Activated T-cell treated with anti-CD3 and anti-CD28 coated beads for 1 hour (primary cell): ENCODE results near the gene PRUNE1.

Source experiments
- DNase-seq: peaks from one replicate; pipeline ENCODE4 v3.0.0-alpha.2; 2020; ENCODE audit warnings: low read depth

The PRUNE1 gene

GRCh38 chr1:151008244-151009205, at the start of gene PRUNE1:
Gene PRUNE1, plus strand, starts transcription at chr1:151008449. Its CDS starts 184 bp downstream, at chr1:151008633.
- peak; percentile 94 for DNase-seq

- no peak for DNase-seq
Observed at GRCh38 chr1:150960646-150961045, 47.6 kb upstream of the PRUNE1 start.

GRCh38 chr1:150961756-150962155, 46.5 kb upstream of the PRUNE1 start:
- no peak for DNase-seq

GRCh38 chr1:150963321-150964163, 44.7 kb upstream of the PRUNE1 start:
- no peak for DNase-seq

- DNase-seq: no peak
Observed at GRCh38 chr1:150964164-150964489, 44.1 kb upstream of the PRUNE1 start.

GRCh38 chr1:150965605-150966004, 42.6 kb upstream of the PRUNE1 start:
- DNase-seq: no peak

GRCh38 chr1:150966011-150966410, 42.2 kb upstream of the PRUNE1 start:
- no peak for DNase-seq

- DNase-seq: no peak
Observed at GRCh38 chr1:150967936-150968335, 40.3 kb upstream of the PRUNE1 start.

GRCh38 chr1:150968491-150968890, 39.8 kb upstream of the PRUNE1 start:
- DNase-seq: no peak

GRCh38 chr1:150969626-150970025, 38.6 kb upstream of the PRUNE1 start:
- no peak for DNase-seq

GRCh38 chr1:150970808-150971582, 37.3 kb upstream of the PRUNE1 start:
- no peak for DNase-seq

- DNase-seq: no peak
Observed at GRCh38 chr1:150971583-150972416, 36.4 kb upstream of the PRUNE1 start.

- DNase-seq: no peak
Observed at GRCh38 chr1:150972417-150972940, 35.8 kb upstream of the PRUNE1 start.

GRCh38 chr1:150973258-150973835, 34.9 kb upstream of the PRUNE1 start:
- DNase-seq: no peak

- DNase-seq: peak; percentile 14
Observed at GRCh38 chr1:150973836-150974579, 34.2 kb upstream of the PRUNE1 start.

GRCh38 chr1:150974580-150975478, 33.4 kb upstream of the PRUNE1 start, which contains the start of gene CERS2:
Gene CERS2, minus strand, starts transcription at chr1:150974835. Its CDS starts 5,745 bp downstream, at chr1:150969090.
- DNase-seq: peak; percentile 69

- no peak for DNase-seq
Observed at GRCh38 chr1:150976401-150976821, 31.8 kb upstream of the PRUNE1 start.

GRCh38 chr1:150976879-150977694, 31.2 kb upstream of the PRUNE1 start:
- peak; percentile 62 for DNase-seq
